Dermis blood vessel endothelial cell (primary cell): ENCODE results near the gene ENKD1. TPM values are rescaled to one million over a fixed set of nuclear protein-coding genes. Genes with fewer than 3 reads are reported as not detected.
A peak's percentile ranks its signal among the peaks of the same experiment; 100 is the strongest.

Experiments used
- DNase-seq: peaks from one replicate; pipeline ENCODE4 v3.0.0; 2010
- total RNA-seq: library from RNA; depleted of rRNA; stranded (reverse); fragments of >200 nt; gene quantifications from 2 replicates; pipeline ENCODE4 v1.2.3, GENCODE V29; 2014

ENKD1 gene
- total RNA-seq, 1 donor from 2014 or later: 20.1 TPM

DNA sequence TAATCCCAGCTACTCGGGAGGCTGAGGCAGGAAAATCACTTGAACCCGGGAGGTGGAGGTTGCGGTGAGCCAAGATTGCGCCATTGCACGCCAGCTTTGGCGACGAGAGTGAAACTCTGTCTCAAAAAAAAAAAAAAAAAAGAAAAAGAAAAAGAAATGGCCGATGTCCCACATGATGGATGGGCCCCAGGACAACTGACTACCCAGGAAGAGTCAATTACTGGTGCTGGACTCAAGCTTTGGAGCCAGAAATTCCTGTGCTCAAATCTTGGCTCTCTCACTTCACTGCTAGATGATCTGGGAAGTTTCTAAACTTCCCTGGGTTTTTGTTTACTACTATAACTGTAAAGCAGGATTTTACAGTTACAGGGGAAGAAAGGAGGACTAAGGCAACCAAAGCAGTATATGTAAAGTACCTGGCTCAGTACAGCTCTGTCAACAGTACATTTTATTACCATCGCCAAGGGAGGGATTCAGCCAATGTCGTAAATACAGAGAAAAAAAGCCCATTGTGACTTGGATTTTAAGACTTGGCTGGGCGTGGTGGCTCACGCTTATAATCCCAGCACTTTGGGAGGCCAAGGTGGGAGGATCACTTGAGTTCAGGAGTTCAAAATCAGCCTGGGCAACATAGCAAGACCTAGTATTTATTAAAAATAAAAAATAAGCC lies 11.9 kb upstream of the ENKD1 start:
- no peak for DNase-seq

DNA sequence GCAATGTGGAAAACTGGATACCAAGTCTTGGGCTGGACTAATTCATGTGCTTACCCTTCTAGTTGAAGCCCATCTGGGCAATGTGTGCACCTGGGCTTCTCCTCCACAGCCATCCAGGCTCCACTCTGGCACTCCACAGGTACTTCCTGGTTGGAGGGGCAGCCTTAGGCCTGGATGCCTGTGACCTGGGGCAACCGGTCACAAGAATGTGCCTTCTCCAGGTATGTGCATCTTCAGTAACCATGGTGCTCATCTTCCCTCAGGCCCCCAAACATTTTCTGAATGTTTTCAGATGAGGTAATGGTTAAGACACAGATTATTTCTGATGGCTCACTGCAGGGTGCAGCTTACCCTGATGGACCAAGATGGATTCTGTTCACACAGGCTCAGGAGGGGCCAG lies 11.2 kb upstream of the ENKD1 start:
- no peak for DNase-seq

DNA sequence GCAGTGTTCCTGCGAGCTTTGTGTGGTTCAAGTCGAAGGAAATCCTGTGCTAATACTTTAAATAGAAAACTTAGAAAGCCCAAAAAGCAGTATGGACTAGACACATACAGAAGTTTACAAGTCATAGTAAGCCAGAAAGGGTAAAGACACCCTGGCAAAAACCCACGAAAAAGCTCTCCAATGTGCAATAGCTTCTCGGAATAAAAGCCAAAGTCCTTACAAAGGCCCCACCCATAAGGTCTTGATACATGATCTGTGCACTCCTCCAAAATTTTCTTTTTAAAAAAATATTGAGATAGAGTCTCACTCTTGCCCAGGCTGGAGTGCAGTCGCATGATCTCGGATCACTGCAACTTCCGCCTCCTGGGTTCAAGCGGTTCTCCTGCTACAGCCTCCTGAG lies 10.4 kb upstream of the ENKD1 start:
- no peak for DNase-seq

DNA sequence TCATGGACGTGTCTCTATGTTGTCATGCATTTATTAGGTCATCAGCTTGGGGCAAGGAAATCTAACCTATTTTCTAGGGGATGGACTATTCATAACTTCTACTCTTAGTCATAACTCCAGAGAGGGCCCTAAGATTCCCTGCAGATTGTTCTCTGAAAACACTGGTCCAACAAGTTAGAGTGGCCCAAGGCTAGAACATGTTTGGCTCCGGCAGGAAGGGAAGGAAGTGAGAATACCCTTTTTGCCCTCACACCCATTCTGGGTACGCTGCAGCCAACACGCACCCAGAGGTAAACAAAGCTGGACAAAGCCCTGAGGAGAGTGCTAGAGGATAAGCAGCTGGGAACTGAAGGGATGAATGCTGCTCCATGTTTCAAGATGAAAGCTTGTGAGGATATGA lies 10.0 kb upstream of the ENKD1 start:
- peak; percentile 74 for DNase-seq

DNA sequence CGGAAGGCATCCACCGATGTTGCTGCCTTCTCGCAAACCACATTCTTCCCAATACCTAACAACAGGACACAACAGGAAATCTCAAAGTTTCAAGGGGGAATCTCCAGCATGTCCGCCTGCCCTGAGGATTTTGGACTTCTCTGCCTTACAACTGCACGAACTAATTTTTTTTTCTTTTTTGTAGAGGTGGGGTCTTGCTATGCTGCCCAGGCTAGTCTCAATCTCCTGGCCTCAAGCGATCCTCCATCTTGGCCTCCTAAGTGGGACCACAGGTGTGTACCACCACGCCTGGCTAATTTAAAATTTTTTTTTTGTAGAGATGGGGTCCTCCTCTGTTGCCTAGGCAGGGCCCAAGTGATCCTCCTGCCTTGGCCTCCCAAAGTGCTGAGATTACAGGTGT lies 9.4 kb upstream of the ENKD1 start:
- no peak for DNase-seq

DNA sequence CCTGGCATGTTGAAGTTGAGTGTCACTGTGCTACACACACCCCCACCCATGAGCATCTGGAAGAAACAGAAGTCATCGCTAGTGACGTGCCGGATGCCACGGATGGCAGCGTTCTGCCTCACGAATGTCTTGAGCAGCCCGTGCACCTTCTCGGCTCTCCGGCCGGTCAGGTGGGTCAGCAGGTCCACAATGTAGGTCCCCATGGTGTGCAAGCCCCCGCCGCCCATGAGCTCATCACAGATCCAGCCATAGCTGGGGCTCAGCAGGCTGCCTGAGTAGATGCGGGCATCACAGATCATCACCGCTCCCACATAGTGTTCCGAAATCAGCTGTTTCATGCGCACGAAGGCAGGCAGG lies 9.0 kb upstream of the ENKD1 start:
- no peak for DNase-seq

DNA sequence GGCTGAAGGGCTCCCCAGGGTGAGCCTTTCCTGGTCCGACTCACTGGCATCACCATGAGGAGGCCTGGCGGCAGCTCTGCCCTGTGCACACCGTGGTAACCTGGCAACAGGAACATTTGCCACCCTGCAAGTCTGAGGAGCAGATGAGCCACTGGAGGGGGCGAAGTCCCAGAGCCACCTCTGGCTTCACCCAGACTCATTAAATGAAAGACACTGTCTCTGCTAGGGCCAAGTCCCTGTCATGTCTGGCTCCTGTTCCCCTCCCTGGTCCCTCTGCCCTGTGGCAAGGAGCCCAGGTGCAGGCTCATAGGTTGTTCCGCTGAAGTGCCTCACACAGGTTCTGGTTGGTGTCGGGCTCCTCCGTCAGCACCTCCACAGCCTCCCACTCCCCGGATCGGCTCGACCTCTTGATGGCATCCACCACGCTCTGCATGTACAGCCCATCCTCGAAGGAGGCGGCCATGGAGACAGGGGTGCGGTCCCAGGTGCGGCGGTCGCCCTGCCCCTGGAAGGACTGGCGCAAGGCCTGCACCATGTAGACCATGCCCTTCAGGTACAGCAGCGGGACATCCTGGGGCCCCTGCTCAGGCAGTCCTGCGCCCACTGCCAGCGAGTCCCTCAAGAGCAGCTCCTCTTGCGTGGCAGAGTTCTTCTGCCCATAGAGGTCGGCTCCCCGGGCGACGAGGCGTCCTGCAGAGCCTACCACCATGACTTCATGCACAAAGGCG lies 8.5 kb upstream of the ENKD1 start:
- DNase-seq: no peak

DNA sequence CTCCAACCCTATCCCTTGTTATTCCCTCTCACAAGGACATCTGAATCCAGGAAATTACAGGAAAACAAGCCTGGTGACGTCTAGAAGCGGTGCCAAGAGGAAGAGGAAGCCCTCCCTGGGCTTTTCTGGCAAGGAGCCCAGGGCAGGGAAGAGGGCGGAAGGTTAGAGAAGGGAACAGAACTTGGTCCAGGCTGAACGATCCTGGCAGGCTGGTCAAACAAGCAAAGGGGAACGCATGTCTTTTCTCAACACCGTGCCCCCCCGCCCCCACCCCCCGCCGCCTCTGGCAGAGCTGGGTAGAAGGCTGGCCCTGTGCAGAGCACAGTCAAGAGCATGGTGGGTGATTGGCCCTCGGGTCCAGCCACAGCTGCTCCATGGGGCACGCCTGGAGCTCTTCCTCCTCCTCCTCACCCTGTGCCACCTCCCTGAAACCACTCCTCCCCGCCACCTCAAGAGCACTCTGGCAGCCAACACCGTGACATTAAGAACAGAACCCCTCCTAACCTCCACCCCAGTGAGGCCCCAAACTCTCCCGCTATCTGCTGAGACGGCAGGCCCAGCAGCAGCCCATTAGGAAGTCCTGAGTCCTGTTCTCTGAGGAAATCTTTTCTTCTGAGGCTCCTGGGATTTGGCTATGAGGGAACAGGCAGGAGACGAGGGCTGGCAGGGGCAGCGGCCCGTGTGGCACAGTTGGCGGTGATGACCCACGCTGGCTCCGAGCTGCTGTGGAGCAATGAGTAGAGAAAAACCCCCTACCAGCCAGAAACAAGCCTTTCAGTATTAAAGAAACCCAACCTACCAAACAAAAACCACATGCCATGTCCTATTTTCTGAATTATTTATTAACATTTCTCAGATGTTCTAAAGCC lies 7.4 kb upstream of the ENKD1 start:
- DNase-seq: peak; percentile 92

DNA sequence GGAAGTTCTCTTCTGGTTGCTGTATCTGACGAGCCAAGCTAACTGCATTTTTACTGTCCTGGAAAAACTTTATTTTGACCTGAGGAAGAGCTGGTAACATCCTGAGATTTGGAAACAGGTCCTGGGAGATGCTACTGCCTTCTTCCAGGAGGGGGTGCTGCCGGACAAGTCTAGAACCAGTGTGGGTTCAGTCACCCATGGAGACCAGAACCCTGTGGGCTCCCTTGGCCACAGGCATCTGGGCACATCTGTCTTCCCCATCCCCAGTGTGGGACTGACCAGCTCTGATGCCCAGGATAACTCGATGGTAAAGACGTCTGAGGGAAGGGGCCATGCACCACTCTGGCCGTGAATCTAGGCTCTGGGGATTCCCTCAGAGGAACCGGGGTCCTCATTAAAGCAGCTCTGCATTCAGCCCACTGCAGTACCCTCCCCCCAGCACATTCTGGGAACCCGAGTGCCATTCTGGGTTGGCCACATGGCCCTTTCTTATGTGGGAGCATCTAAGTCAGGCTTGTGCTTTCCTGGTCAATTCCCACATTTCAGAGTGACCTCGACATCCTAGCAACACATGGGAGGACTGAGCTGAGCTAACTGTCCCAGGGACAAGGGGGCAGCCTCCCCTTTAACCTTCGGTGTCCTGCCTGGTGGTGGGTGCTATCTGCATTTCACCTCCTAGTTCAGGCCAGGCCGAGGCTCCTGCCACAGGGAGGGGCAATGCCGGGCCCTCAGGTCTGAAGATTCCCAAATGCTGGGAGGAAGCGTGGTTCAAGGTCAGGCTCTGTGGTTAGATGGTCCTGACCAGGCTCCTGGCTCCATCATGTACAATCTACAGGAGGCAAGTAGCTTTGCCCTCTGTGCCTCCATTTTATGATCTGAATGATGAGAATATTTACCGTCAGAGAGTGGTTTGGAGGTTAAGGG lies 6.5 kb upstream of the ENKD1 start:
- DNase-seq: peak; percentile 88

DNA sequence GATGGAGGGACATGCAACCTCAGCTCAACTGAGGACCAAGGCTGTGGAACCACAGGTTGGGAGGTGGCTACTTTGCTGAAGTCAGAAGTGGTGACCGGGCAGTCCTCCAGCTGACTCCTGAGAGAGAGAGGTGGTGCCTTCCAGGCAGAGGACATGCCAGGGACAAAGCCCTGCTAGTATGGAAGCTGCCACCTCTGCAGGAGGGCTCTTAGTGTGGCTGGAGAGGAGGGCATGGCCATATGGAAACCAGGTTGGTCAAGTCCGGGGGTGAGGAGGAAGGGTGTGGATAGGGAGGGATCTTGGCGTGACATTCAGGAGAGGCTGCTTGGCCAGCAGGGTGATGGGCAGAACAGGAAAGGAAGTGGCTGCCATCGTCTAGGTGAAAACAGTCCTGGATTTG lies 5.8 kb upstream of the ENKD1 start:
- DNase-seq: no peak

DNA sequence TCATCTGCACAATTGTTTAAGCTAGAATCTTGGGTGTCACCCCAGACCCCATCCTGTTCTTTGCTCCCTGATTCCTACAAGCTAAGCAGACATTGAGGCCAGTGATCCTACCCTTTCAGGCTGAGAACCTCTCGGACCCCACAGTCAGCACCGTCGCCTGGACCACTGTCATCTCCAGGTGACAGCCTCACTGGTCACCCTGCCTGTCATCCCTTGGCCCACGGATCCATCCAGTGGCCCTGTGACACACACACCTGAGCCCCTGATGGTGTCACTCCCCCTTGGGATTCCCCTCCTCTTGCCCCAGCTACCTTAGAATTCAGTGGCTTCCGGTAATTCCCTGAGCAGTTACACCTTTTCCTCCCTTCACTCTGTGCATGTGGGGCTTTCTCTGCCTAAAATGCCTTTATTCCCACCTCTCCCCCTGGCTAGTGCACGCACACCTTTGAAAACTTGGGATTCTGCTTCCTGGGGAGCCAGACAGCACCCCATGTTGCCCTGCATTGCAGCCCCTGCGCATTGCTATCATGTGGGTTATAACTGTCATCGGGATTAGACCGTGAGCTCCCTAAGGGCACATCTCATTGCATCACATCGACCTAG lies 3.0 kb upstream of the ENKD1 start:
- DNase-seq: no peak

DNA sequence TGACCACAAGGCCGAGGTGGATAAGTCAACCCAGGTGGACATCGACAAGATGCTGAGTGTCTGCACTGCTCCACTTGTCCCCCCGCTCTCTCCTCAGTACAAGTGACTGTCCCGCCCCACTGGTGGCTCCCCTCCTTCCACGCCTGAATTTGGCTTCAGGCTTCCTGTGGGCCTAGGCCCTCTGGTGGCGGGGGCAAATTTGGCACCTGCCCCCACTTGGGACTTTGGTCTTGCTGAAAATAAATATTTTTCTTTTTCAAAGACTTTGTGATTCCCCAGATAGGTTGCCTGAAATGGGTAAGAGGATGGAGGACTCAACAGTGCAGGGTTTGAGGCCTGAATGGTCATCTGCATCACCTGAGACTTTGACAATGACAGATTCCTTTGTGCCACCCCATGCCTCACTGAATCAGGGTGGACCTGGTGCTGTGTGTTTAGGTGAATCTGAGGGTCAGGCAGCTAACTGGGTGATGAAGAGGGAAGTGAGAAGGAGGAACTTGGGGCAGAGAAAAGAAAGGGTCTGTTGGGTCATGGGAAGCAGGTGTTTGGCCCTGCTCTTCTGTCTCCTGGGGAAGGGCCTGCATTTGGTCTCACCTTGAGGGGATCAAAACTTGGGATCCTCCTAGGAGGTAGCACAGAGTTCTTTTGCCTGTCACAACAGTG lies 2.1 kb upstream of the ENKD1 start:
- no peak for DNase-seq

DNA sequence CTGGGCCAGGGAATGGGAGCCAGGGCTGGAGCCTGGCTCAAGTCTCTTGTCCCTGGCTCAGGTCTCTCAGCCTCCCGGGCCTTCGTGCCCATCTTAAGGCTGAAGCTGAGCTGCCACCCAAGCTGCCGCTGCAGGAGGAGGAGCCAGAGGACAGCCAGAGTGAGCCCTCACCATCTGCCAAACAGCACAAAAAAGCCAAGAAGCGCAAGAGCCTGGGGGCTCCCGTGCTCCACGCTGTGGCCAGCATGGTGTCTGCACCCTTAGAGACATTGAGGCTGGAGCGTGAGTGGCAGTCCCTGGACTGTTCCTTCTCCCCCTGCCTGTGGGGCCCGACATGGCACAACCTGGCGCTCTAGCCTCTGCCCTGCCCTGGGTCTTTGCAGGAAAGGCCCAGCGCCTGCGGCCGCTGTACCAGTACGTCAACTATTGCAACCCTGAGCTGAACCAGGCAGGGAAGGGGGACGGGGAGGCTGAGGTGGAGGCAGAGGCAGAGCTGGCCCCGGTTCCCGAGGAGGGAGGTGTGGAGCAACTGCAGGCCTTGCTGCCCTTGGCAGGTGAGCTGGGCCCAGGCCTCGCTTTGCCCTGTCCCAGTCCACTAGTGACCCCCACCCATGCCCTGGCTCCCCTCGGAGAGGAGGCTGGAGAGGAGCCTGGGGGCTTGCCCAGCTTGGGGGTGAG lies 1.4 kb upstream of the ENKD1 start:
- DNase-seq: peak; percentile 97

DNA sequence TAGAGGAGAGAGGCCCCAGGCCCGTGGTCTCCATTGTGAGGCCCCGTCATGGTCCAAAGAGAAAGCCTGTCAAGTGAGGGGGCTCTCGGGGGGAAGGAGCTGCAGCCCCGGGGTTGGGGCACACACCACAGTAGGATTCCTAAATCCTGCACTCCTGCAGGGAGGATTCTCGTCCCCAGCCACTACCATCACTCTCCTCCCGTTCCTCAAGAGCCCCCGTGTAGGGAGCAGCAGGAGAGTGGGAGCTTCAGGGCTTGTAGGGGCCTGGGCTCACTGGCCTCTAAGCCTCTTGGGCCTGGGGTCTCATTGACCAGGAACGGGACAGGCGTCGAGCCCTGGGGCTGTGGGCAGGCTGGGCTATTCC lies 885 bp upstream of the ENKD1 start:
- no peak for DNase-seq

DNA sequence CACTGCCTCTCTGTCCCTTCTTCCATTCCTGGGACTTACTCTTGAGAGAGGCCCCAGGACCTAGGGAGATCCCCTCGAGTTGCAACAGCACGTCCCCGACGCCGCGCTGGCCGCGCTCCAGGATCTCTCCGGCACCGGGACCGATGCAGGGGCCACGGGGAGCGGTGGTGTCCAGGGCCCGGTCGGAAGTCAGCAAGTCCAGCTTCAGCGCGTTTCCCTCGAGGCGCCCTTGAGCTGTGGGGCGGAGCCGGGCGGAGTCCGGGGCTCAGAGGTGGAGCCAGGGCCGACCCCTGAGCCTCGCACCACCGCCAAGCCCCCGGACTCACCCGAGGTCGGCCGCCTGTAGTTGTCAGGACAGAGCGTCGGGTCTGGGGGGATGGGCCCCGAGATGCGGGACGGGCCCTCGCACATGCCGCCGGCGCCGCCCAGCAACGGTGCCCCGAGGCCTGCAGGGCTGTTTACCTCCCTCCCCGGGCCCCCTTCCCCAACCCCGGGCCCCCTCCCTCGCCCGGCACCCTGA lies 458 bp downstream of the ENKD1 start:
- DNase-seq: no peak

DNA sequence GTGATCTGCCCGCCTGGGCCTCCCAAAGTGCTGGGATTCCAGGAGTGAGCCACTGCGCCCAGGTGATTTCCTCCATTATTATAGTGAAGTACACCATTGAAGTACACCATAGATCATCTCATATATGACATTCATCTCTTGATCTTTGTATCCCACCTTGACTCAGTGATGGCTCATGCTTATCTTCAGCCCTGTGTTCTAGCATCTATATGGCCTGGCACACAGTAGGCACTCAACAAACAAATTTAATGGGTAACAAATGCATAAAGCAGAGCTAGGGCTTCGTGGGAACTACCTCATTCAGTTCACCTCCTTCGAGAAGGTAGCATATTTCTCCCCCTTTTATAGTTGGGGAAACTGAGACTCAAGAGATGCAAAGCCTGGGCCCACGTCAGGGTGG lies 952 bp downstream of the ENKD1 start:
- DNase-seq: no peak

DNA sequence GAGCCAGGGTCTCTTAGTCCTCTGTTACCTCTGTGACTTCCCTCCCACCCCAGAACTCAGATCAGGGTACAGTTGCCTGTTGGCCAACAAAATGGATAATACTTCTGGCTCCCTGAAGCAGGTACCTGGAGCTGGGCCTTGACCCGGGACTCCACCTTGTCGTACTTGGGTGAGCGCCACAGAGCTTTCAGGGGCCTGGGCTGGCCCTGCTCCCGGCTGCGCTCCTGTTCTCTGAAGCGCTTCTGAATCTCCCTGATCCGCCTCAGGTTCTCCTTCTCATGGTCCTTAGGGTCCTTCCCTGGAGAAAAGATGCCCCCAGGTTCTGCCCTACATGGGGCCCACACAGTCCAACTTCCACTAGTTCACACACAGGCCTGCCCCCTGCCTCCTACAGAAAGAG lies 1.7 kb downstream of the ENKD1 start:
- no peak for DNase-seq

DNA sequence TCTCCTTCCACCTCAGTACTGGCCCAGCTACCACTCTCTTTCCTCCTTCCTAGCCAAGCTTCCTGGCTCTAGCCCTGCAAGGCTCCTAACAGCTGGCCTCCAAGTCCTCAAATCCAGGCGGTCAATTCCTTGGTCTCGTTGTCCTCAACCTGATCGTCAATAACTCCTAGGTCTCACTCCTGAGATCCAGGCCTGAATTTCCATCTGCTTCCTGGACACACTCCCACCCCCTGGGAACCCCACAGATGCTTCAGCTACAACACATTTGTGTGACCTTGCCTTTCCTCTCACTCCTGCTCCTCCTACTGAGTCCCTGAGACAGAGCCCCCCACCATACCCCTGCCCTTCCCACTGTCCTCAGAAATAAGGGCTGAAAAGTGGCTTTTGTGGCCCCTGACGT lies 2.3 kb downstream of the ENKD1 start:
- DNase-seq: no peak

DNA sequence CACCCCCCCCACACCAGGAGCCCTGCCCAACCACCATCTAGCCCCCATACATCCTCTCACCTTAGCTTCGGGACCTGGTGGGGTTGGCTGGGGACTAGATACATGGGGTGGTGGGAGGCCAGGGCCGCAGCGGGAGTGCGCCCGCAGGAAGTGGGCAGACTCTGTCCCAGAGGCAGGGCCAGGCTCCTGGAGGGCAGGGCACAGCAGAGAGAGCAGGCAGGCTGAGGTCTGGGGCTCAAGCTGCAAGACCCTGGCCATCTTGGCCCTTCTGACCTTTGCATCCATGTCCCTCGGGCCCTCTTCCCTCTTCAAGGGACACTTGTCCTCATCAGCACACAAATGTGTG lies 2.7 kb downstream of the ENKD1 start:
- DNase-seq: no peak

DNA sequence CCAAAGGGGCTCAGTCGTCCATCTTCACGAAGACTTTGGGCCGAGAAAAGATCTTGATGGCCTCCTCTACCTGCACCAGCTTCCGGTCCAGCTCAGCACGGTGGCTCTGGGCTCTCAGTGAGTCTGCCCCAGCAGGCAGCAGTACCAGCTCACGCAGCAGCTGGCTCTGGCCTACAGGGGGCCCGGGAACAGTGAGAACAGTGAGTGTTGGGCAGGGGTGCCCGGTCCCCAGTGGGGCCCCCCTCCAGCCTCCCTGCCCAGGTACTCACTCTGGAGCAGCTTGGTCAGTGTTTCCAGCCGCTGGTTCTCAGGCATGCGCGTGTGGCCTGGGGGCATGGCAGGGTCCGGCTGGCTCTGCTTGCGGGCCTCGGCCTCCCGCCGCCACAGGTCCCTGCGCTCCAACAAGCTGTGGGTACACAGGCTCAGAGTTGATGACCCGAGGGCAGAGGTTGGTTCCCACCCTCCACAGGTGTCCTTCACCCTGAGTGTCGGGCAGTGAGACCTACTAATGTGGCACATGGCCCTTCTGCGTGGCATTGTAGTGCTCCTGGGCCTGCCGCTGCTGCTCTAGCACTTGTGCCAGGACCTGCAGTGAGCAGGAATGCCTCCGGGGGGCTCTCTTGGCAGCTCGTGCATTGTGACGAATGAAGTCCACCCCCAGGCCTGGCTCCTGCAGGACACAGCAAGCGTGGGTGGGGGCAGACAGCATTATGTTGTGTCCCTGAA lies 3.2 kb downstream of the ENKD1 start:
- DNase-seq: peak; percentile 53
